Measurements from ENCODE around the gene RBPMS2. TPM values are rescaled to one million over a fixed set of nuclear protein-coding genes. Genes with fewer than 3 reads are reported as not detected.
"Not testable (repeated sequence)": the region's sequence is repeated elsewhere in the genome, so short reads cannot be mapped to it uniquely, and the experiment has no call there.

RBPMS2 gene
- polyA plus RNA-seq, 2 of the 4 experiments (the other 2 are of a cell fraction) = 3.0 to 8.7 TPM

GRCh38 chr15:64742385-64742784 lies 33.0 kb downstream of the RBPMS2 start:
- DNase-seq (ENCODE audit: low read depth in 1 of 2, low spot score in 1 of 2) (no peak), ATAC-seq (no peak), FAIRE-seq (no peak)
- 92% methylated on average over 7 of the region's 8 CpGs for WGBS (ENCODE audit: missing lambda C conversion rate)
- ChIA-PET CTCF (interaction anchor here (1.0 to 44.5 kb wide), 10 partner anchors 8 to 94 kb away, joined by 3 to 1052 read pairs (median 9); no protein-coding TSS in a partner anchor), POLR2A (no interaction called here)
- no peaks in the 10 kb centered on the region for H3K9me3 ChIP-seq
- H3K4me1 ChIP-seq = no peaks in the 10 kb centered on the region
- no peak for TF ChIP-seq ZSCAN20 (CRISPR knock-in tag; IDR thresholded peaks at IDR 0.05)
- no peak for TF ChIP-seq RNF2 (IDR thresholded peaks at IDR 0.05; ENCODE audit: borderline replicate concordance, low read depth)
- TF ChIP-seq BHLHE40 (IDR thresholded peaks at IDR 0.05; ENCODE audit: low read depth, low read length) = no peak
- no peak for TF ChIP-seq RCOR1 (IDR thresholded peaks at IDR 0.05; ENCODE audit: low read depth, low read length)
- no peak for TF ChIP-seq CBX2 (IDR thresholded peaks at IDR 0.05; ENCODE audit: borderline replicate concordance, low read depth)
- no peak for TF ChIP-seq JUN (IDR thresholded peaks at IDR 0.05)
- TF ChIP-seq FOSL2 (IDR thresholded peaks at IDR 0.05) = no peak
- no peak for TF ChIP-seq FOSL2 (CRISPR knock-in tag; IDR thresholded peaks at IDR 0.05)
- no peak for TF ChIP-seq ESRRA (IDR thresholded peaks at IDR 0.05; ENCODE audit: borderline replicate concordance, low read length)
- TF ChIP-seq RAD21 (conservative IDR thresholded peaks at IDR 0.05 in 1 of 2, IDR thresholded peaks at IDR 0.05 in 1 of 2) = no peak
- no peak for TF ChIP-seq NFE2L2 (conservative IDR thresholded peaks at IDR 0.05; ENCODE audit: low read length)
- no peak for TF ChIP-seq FOXS1 (CRISPR knock-in tag; IDR thresholded peaks at IDR 0.05)
- no peak for TF ChIP-seq EP300 (IDR thresholded peaks at IDR 0.05)
- TF ChIP-seq, protein P1, sequence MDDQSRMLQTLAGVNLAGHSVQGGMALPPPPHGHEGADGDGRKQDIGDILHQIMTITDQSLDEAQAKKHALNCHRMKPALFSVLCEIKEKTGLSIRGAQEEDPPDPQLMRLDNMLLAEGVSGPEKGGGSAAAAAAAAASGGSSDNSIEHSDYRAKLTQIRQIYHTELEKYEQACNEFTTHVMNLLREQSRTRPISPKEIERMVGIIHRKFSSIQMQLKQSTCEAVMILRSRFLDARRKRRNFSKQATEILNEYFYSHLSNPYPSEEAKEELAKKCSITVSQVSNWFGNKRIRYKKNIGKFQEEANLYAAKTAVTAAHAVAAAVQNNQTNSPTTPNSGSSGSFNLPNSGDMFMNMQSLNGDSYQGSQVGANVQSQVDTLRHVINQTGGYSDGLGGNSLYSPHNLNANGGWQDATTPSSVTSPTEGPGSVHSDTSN (IDR thresholded peaks at IDR 0.05) = no peak
- no peak overlapping the region for H3K4me3 ChIP-seq
- H3K27ac ChIP-seq = no peak overlapping the region
- H3K4me2 ChIP-seq = no peak overlapping the region

- FAIRE-seq, H3K9me3 ChIP-seq: not testable (repeated sequence)
- WGBS (ENCODE audit: missing lambda C conversion rate) = 89% methylated on average over 16 of the region's 16 CpGs
These were observed 33.7 kb downstream of the RBPMS2 start for GRCh38 chr15:64741708-64742107.

GRCh38 chr15:64740311-64741170 lies 34.8 kb downstream of the RBPMS2 start:
- FAIRE-seq (no peak), ATAC-seq (peak in 1 of 2 experiments; percentile 62; a peak in 3 of 6 replicates), DNase-seq (ENCODE audit: low read depth in 1 of 2, low spot score in 1 of 2) (peak; percentile 41 to 64)
- ChIA-PET CTCF (interaction anchor here (0.9 to 44.5 kb wide), 10 partner anchors 9 to 239 kb away, joined by 3 to 1052 read pairs (median 6); no protein-coding TSS in a partner anchor), POLR2A (no interaction called here)
- no peaks in the 10 kb centered on the region for H3K9me3 ChIP-seq
- no peak for TF ChIP-seq PHF8 (IDR thresholded peaks at IDR 0.05; ENCODE audit: borderline replicate concordance, low read depth)
- peak; percentile 17; the same call in 1 of the 3 replicates for TF ChIP-seq SMC3 (IDR thresholded peaks at IDR 0.05)
- no peak for TF ChIP-seq JUN (IDR thresholded peaks at IDR 0.05)
- peak; percentile 34 to 61; a peak in 3 of 5 replicates for TF ChIP-seq RAD21 (conservative IDR thresholded peaks at IDR 0.05 in 1 of 2, IDR thresholded peaks at IDR 0.05 in 1 of 2)
- no peak overlapping the region for H3K4me2 ChIP-seq
- H3K4me3 ChIP-seq = no peak overlapping the region
- H3K4me1 ChIP-seq = no peaks in the 10 kb centered on the region
- WGBS (ENCODE audit: missing lambda C conversion rate) = 75% methylated on average over 31 of the region's 31 CpGs
- no peak overlapping the region for H3K27ac ChIP-seq

More at GRCh38 chr15:64741708-64742107, 33.7 kb downstream of the RBPMS2 start:
- H3K4me3 ChIP-seq; H3K4me1 ChIP-seq; DNase-seq (ENCODE audit: low read depth in 1 of 2, low spot score in 1 of 2); POLR2A ChIA-PET; H3K4me2 ChIP-seq; H3K27ac ChIP-seq; ATAC-seq: not testable (repeated sequence)
- CTCF ChIA-PET = interaction anchor here (0.6 to 44.5 kb wide), 12 partner anchors 7 to 381 kb away, joined by 3 to 1052 read pairs (median 6); no protein-coding TSS in a partner anchor

DNA sequence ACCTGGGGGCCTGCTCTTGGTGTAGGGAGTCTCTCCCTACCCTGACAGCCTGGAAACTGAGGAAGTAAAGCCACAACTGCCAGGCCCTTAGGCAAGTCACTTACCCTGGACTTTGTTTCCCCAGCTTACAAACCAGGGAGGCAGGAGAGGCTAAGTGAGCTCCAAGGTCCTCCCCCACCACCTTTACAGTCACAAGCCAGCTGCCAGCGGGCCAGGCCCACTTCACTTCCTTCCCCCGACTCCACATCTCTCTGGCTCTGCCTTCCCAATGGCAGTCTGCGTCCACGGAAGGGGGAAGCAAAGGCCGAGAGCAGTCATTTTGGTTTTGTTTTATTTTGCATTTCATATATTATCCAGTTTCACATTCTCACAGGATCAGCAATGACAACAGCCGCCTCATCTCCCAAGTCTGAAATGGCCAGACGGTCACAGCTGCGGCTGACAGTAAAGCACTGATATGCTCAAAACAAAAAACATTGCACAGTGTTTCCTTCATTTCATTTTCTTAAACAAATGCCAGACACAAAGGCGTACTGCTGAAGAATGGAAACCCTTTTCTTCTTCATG lies 35.7 kb downstream of the RBPMS2 start:
- Histone ChIP-seq H3K27ac (no peak overlapping the region), H3K9me3 (no peaks in the 10 kb centered on the region), H3K4me1 (no peaks in the 10 kb centered on the region), H3K4me2 (no peak overlapping the region), H3K4me3 (no peak overlapping the region)
- ATAC-seq = no peak
- POLR2A ChIA-PET = no interaction called here
- DNase-seq (ENCODE audit: low read depth in 1 of 2, low spot score in 1 of 2) = no peak
- CTCF ChIA-PET = interaction anchor here (3.6 to 44.5 kb wide), 4 partner anchors 8 to 72 kb away, joined by 31 to 1052 read pairs (median 504); no protein-coding TSS in a partner anchor
- 90% methylated on average over 9 of the region's 9 CpGs for WGBS (ENCODE audit: missing lambda C conversion rate)
- FAIRE-seq = no peak
- TF ChIP-seq ZSCAN20 (CRISPR knock-in tag; IDR thresholded peaks at IDR 0.05) (no peak), SREBF2 (IDR thresholded peaks at IDR 0.05) (no peak), JUNB (IDR thresholded peaks at IDR 0.05) (no peak), USF2 (IDR thresholded peaks at IDR 0.05) (no peak), CBX2 (IDR thresholded peaks at IDR 0.05; ENCODE audit: borderline replicate concordance, low read depth) (no peak), MAFK (IDR thresholded peaks at IDR 0.05; ENCODE audit: partially characterized antibody) (no peak), RARB (CRISPR knock-in tag; IDR thresholded peaks at IDR 0.05) (no peak), GATA3 (IDR thresholded peaks at IDR 0.05; ENCODE audit: borderline replicate concordance) (no peak), EHMT2 (IDR thresholded peaks at IDR 0.05; ENCODE audit: low read depth) (no peak), JUN (IDR thresholded peaks at IDR 0.05) (no peak), CHD2 (IDR thresholded peaks at IDR 0.05; ENCODE audit: low read length, partially characterized antibody) (no peak), FOSL2 (IDR thresholded peaks at IDR 0.05) (no peak), FOSL2 (CRISPR knock-in tag; IDR thresholded peaks at IDR 0.05) (no peak), PHF8 (IDR thresholded peaks at IDR 0.05; ENCODE audit: borderline replicate concordance, low read depth) (no peak), HDAC2 (IDR thresholded peaks at IDR 0.05) (no peak), MAX (IDR thresholded peaks at IDR 0.05) (no peak), NFE2L2 (conservative IDR thresholded peaks at IDR 0.05; ENCODE audit: low read length) (no peak)
